GM21717 (cell line): Measurements from ENCODE around the gene TWIST2.

Experiments
- ATAC-seq: cut with Tn5 transposase; IDR thresholded peaks from one replicate; pipeline ENCODE4 v1.9.1; 2021; ENCODE audit warnings: mild to moderate bottlenecking, moderate library complexity; ENCODE audit not compliant: unreplicated experiment

TWIST2 gene

DNA sequence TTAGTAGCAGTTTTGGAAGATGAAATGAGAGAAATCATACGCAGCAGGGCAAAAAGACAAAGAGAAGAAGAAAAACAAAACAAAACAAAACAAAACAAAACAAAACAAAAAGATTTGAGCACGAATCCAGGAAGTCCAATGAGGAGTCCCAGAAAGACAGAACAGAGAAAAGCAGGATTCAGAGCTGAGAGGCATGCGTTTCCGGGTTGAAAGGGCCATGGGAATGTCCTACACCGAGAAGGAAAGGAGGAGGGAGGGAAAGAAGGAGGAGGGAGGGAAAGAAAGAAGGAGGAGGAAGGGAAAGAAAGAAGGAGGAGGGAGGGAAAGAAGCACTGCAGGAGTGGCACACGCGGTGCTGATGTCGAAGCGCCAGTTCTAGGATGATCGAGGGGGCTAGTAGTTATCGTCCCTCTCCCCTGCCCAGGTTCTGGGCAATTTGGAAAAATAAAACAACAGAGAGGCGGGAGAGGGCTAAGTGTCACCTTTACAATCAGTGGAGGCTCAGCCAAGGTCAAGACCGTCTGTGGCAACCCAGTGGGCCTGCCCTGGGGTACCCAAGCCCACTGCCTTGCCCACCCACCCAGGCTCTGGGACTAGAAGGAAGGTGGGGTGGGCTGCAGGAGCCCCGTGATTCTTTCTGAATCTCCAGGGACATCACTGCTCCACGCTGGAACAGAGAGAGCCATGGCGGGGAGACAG lies 68.4 kb downstream of the TWIST2 start:
- ATAC-seq = no peak

- ATAC-seq = no peak
These were observed 69.1 kb downstream of the TWIST2 start for GRCh38 chr2:238916875-238917590.

DNA sequence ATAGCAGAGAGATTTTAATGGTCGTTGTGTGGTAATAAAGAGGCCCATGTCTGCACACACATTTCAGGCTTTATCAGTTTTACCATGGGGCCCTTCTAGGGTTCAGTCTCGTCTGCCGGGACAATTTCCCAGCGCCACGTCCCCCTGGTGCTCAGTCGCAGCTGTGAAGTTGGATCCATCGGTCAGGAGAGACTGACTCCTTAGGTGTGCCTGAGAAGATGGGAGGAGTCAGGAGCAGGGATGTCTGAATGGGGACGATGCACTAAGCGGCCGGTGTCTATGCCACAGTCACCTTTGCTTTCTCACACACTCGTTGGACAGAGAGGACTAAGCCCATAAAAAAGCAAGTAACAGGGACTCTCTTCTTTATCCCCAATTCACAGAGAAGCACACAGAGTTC lies 71.4 kb downstream of the TWIST2 start:
- ATAC-seq = no peak

- no peak for ATAC-seq
These were observed 72.2 kb downstream of the TWIST2 start for GRCh38 chr2:238920053-238920452.

DNA sequence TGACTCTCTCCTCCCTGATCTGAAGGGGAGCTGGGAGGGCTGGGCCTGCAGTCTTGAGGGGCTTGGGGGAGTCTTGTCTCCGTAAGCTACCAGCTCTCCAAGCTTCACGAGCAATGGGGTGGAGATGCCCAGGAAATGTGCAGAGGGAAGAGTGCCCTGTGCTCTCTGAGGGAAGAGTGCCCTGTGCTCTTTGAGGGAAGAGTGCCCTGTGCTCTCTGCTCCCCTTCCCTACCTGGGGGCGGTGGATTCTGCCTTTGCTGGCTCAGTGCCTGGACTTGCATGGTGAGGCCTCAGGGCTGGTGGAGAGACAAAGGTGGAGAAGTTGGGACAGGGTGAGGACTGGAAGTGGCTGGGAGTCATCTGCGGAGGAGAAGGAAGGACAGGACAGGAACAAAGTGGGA lies 72.7 kb downstream of the TWIST2 start:
- no peak for ATAC-seq

- ATAC-seq = no peak
These were observed 73.4 kb downstream of the TWIST2 start for GRCh38 chr2:238921259-238921658.

GRCh38 chr2:238921681-238922319 lies 73.9 kb downstream of the TWIST2 start:
- ATAC-seq = no peak

DNA sequence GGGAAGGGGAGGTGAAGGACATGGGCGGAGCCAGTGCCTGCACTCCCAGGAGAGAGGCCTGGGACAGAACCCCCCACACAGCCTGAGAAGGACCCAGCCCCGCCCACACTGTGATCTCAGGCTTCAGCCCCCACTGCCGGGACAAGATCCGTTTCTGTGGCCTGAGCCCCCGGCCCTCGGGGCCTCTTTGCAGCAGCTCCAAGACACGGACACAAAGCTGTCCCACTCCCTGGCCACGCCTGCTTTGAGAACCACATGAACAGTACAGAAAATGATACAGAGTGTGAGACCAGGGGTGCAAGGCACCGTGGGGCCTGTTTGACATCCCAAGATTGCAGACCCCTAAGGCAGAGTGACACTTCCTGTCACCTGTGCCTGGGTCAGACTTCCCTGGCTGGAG lies 74.5 kb downstream of the TWIST2 start:
- no peak for ATAC-seq

- ATAC-seq = no peak
These were observed 76.1 kb downstream of the TWIST2 start for GRCh38 chr2:238924032-238924431.

GRCh38 chr2:238924796-238925195 lies 76.9 kb downstream of the TWIST2 start:
- no peak for ATAC-seq

DNA sequence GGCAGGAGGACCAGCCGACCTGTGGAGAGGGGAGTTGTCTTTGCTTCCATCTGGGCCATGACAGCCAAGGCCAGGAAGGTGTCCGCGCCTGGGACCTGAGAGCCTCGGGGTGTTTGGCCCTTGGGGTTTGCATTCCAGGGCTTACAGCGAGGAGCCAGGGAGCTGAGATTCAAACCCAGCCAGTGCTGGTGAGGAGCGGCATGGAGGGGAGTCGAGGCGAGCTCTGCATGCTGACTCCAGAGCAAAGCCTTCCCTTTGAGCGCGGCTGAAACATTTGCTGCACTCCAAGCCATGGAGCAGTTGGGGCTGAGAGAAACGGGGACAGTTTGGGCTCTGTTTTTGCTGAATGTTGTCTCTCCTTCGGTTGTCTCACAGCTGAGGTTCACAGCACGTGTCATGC lies 77.4 kb downstream of the TWIST2 start:
- ATAC-seq = no peak

GRCh38 chr2:238925816-238926521 lies 78.1 kb downstream of the TWIST2 start:
- no peak for ATAC-seq

DNA sequence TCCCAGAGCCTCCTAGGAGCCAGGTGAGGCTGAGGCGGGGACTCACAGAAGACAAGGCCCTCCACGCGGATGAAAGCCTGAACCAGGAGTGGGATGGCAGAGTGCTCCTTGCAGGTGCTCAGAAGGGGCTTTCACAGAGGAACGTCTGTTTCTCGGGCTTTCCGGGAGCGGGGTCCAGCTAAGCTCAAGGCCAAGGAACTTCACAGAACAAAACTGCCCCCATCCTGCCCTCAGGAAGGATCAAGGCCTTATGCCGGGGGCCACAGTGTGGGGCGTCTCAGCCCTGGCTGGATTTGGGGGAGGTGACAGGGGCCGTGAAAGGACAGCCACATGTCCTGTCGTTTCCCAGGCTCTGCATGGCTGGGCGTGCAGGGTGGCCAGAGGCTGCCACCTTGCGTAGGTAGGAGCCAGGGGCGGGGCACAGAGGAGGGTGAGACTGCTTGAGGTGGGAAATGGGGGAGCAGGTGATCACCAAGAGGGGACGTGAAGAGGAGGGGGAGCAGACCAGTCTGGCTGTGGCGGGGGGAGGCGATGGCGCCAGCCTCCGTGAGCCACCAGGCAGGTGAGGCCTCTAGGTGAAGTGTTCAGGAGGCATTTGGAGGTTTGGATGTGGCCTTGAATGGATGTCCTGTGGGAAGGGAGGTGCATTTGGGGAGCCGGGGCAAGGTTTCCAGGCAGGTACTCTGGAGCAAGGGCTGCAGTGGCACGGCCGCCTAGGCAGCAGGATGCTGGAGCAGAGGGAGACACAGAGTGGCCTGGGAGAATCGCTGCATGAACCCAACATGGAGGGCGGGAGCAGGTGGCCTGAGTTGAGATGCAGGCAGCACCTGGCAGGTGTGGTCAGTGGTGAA lies 79.1 kb downstream of the TWIST2 start:
- no peak for ATAC-seq

DNA sequence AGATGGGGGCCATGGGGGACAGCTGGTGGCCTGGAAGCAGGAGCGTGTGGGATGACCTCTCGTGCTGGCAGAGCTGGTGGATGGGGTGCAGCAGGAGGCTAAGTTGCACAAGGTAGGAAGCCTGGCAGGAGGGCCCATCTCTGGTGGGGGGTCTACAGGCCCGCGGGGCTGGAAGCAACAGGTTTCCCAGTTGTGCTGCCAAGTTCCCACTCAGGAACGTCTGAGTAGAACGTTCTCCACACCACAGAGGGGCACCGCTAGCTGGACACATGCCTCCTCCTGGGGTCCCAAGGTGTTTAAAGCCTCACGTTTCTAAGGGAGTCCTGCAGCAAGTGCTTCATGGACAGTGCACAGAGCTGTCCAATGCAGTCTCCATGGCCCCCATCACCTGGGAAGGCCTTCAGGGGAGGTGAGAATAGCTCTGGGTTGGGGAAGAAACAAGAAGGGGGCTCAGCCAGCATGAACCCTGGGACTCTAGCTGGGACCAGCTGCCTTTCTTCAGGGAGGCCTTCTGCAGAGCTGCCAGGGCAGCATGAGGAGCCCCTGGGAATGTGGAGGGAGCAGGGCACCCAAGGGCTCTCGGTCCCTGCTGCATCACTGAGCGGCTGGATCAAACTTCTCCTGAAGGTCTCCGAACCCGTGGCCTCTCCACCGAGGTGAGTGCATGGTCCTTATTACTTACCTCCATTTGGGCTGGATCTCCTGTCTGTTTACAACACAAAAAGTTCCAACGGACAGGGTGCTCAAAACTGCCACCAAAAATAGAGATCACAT lies 80.0 kb downstream of the TWIST2 start:
- ATAC-seq = no peak

DNA sequence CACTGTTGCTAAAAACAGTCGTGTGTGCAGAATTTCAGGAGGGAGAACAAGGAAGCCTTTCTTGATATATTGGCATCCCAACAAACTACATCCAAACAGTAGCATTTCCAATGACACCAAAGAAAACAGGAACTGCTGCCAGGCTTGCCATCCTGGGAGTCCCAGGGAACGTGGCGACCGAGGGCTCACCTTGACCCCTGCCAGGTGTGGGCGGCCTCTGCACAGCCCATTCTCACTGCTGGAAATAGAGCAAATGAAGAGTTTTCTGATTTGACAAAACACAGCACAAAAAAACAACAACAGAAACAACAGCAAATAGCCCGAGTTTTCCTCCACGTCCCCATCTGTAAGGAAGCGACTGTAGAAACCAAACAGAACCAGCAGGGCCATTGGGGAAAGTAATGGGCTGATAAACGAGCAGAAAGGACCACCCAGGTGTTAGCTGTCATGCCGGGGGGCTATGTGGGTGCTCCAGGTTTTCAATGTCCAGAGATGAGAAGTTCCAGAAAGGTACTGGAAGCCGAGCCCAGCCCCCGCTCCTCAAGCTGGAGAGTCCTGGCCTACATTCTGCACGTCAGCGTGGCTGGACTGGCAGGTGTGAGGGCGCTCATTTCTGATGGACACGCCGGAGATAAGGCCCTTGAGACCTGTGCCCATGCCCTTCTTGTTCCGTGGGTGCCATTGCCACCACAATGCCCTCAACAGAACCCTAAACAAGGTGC lies 80.8 kb downstream of the TWIST2 start:
- ATAC-seq = no peak

DNA sequence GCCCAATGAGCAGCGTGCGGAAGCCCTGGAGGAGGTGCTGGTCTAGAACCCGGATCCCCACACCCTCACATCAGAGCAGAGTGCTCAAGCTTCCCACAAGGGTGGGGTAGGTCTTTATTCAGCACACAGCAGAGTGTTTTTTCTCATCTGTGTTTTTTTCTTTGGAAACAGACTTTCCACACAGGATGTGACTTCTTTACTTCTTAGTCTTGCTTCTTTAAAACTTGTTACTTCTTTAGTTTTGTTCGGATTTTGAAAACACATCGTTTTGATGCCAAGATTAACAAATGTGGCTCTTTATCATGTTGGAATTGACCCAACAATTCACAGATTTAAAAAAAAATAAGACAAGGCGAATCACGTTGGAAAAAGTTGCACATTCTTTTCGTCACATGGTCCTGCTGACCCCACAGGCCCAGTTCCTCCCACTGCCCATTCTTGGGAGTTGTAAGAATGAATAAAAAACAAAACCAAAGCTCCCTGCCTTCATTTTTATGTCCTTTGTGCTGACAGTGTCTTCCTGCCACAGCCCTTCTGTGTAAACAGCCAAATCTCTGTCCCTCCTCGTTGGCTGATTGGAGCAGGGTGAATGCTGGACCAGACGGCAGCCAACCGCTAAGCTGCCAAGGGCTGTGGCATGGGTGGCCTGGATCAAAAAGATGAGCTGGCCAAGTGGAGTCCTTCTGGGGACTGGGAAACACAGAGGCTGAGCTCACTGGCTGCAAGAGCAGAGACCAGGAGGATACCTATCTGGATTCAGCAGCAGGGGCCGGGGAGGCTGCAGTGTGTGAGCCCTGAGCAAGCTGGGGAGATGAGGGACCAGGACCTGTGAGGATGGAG lies 81.6 kb downstream of the TWIST2 start:
- no peak for ATAC-seq

GRCh38 chr2:238930216-238930615 lies 82.3 kb downstream of the TWIST2 start:
- ATAC-seq = no peak
